NCI-H2107 (cell line): ENCODE data around the gene PRAMEF7.
"Not testable (repeated sequence)": the region's sequence is repeated elsewhere in the genome, so short reads cannot be mapped to it uniquely, and the experiment has no call there.

Experiments
- DNase-seq: peaks from one replicate; lab custom pipeline; 2025; lab: John Stamatoyannopoulos, UW

Gene PRAMEF7

DNA sequence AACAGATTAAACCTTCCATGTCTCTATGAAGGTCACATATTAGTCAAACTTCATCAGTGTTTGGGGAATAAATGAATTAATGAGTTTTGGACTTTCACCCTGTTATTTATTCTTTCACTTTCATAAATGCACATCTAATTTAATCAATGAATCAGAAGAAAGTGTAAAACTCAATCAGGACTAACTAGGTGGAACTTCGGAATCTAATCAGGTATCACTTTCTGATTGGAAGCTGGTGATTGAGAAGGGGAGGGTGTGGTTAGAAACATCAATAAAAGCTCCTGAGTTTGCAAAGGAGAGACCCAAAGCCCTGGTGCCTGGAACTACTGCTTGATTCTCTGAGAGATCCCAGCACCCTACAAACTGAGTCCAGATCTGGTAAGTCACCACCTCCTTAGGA lies at the start of gene PRAMEF7:
TSS of gene PRAMEF7 (plus strand) at position 301 of the 400 bp plus-strand sequence. CDS start 1,083 bp downstream, outside the sequence.
- DNase-seq: not testable (repeated sequence)

DNA sequence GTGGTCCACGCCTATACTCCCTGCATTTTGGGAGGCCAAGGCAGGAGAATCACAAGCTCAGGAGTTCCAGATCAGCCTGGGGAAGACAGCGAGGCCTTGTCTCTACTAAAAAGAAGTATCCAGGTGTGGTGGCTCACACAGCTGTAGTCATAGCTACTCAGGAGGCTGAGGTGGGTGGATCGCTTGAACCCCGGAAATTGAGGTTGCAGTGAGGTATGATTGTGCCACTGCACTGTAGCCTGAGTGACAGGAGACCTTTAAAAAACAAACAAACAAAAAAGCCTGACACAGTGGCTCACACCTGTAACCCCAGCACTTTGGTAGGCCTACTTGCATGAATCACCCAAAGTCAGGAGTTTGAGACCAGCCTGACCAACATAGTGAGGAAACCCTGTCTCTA lies 38.0 kb upstream of the PRAMEF7 start:
- DNase-seq: not testable (repeated sequence)

DNA sequence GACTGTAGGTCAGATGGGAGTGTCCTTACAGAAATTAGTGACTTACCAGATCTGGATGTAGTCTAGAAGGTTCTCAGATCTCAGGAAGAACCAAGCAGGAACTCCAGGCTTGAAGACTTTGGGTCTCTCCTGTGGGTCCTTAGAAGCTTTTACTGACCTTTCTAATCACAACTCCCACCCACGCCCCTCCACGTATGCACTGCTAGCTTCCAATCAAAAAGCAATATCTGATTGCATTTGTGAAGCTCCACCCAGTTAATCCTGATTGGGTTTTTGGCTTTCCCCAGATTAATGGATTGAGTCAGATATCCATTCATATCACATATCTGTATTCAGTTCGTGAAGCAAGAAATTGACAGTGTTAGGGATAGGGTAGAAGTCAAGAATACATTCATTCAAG lies 30.3 kb upstream of the PRAMEF7 start, which contains the start of gene PRAMEF4:
TSS of gene PRAMEF4 (minus strand) at position 101 of the 400 bp plus-strand sequence. CDS start 2,807 bp downstream, outside the sequence.
- DNase-seq: not testable (repeated sequence)

- DNase-seq: not testable (repeated sequence)
These were observed 18.2 kb upstream of the PRAMEF7 start, which contains the start of gene PRAMEF10 for GRCh38 chr1:12898170-12898569. Gene PRAMEF10 (minus strand): TSS chr1:12898270. CDS start chr1:12895847, 2,423 bp downstream.

DNA sequence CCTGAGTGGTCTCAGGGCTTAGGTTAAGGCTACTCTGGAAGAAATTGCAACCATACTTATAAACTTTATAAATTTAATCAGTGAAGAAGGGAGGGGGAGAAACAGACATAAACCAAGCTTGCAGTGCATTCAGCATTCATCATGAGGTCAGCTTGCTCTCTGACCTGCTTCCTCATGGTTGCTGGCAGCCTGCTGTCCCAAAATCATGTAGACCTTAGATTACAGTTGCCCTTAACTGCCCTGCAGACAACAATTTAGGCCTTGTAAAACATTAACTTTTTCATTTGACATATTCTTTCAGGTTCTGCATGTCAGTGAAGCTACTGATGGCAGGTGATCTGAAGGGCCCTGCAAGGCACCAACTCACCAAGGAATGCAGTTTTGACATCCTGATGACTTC lies 17.2 kb upstream of the PRAMEF7 start:
- DNase-seq: not testable (repeated sequence)

DNA sequence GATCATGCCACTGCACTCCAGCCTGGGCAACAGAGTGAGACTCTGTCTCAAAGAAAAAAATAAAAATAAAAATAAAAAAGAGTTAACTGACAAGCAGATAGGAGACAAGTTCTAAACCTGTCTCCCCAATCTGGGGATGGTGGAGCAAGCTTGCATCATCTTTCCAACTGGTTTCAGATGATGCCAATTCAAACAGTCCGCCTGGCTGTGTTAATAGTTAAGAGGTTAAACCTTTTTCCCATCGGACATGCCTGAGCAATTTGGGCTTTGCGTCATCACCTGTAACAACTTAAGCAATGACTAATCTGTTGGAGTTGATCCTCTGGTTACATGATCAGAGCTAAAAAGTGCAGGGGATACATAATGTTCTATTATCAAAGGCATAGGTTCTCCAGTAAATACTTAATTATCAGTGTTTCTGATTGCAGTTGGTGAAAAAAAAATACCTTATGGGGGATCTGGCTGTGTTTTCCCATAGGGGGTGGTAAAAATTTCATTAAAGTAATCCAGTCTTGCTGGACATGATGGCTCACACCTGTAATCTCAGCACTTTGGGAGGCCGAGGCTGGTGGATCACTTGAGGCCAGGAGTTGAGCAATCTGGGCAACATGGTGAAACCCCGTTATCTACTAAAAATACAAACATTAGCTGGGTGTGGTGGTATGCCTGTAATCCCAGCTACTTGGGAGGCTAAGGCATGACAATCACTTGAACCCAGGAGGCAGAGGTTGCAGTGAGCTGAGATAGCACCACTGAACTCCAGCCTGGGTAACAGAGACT lies 12.4 kb upstream of the PRAMEF7 start:
- DNase-seq: not testable (repeated sequence)

DNA sequence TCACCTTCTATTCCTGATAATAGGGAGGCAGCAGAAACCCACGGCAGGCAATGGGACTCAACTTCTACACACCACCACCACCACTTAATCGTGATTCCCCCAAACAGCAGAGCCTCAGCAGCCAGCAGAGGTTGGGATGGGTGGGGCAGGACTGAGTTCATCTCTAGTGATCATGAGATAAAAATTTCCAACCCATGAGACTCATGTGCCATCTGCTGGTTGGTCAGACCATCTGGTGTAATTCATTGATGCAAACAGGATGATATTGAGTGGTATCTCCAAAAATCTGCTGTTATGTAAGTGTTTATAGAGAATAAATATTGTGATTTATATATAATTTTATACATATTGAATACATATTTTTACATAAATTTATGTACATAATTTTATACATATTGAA lies 5.3 kb downstream of the PRAMEF7 start:
- not testable (repeated sequence) for DNase-seq

DNA sequence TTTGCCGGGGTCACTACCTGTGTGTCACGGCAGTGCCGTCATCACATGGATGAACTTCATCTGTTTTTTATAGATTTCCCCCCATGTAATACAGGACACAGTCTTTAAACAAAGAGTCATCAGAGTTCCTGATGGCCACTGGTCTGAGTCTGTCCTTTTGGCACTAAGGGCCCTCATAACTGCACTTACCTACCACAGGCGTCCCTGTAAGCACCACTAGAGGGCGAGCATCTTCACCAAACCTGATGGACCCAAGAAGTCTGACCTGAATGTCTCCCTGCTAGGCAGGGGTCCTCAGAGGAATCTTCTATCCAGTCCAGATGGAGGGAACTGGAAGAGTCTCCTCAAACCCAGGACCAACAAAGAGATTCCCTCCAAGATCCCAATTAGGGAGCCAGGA lies 8.0 kb downstream of the PRAMEF7 start:
- DNase-seq: not testable (repeated sequence)

DNA sequence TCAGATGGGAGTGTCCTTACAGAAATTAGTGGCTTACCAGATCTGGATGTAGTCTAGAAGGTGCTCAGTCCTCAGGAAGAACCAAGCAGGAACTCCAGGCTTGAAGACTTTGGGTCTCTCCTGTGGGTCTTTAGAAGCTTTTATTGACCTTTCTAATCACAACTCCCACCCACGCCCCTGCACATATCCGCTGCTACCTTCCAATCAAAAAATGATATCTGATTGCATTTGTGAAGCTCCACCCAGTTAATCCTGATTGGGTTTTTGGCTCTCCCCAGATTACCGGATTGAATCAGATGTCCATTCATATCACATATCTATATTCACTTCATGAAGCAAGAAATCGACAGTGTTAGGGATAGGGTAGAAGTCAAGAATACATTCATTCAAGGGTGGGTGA lies 31.1 kb downstream of the PRAMEF7 start, which contains the start of gene PRAMEF6:
TSS of gene PRAMEF6 (minus strand) at position 101 of the 400 bp plus-strand sequence. CDS start 5,062 bp downstream, outside the sequence.
- not testable (repeated sequence) for DNase-seq
